ENCODE data around the gene CCT2.

Gene CCT2

DNA sequence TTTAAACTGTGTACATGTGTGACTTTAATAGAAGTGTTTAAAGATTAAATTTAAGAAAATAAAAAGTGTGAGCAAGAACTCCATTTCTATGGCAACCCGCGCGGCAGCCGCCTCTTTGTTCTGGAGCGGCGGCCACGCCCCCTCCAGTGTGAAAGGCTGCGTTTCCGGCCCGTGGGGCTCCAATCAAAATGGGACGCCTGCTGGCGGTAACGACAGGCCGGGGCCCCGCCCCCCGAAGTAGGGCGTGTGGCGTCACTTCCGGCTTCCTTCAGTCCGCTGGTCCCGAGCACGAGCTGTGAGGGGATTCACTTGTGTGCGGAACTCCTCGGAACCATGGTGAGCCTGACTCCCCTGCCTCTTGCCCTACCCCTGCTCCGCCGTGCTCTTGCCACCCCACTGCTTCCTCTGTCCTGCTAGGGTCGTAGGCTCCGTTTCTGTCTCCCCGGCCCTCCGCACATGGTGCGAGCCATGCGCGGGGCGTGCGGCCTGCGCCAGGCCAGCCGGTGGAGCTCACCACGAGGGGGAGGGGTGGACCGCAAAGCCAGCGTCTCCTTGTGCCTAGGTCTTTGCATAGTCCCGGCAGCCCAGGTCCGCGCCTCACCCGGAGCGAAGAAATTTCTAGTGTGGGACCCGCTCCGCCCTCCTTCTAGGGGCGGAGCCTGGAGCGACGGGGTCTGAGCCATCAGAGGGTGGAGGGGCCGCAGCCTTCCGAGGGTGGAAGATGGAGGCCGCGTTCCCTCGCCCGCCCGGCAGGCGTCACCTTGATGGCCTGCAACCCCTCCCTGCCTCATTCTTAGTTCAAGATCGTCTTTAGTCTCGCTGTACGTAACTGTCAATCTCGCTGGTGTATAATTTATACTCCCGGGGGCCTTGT lies at the start of gene CCT2:
Gene CCT2, plus strand, starts transcription at position 271 of the 874 bp plus-strand sequence. Its CDS starts 63 bp downstream, at position 334.
- DNase-seq (ENCODE audit: low read depth): peak; percentile 83

DNA sequence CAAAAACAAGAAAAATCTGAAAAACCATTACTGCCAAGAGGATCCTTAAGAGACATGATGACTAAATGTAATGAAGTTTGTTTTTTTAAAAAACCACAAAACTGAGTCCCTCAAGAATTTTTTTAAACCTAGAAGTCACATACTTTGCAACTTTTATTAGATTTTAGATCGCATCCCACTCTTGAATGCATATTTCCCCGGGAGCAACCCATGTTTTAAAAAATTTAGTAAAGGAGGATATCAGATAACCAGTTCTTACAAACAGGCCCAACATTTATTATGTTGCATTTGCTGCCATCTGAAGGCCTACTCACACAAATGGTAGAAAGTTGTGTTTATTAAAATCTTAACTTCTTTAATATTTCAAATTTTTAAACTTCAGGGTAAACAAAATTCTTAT lies 44.3 kb upstream of the CCT2 start:
- DNase-seq (ENCODE audit: low read depth): peak; percentile 49

DNA sequence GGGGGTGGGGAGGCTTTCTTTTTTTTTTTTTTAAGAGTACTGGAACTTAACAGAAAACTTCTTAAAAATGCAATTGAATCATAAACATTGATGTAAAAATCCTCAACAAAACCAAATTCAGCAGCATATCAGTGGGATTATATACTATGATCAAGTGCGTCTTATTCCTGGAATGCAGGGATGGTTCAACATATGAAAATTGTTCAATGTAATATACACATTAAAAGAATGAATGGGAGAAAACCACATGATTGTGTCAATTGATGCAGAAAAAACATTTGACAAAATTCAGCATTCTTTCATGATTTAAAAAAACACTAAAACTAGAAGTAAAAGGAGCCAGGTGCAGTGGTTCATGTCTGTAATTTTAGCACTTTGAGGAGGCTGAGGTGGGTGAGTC lies 41.2 kb upstream of the CCT2 start:
- DNase-seq (ENCODE audit: low read depth): no peak

DNA sequence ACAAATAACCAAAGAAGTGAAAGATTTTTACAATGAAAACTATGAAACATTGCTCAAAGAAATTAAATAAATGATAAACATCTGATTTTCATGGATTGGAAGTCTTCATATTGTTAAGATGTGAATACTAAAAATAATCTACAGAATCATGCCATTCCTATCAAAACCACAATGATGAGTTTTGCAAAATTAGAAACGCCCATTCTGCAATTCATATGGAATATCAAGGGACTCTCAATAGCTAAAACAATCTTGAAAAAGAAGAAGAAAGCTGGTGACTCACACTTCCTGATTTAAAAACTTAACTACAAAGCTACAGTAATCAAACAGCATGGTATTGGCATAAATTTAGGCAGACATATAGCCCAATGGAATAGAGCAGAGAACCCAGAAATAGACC lies 40.2 kb upstream of the CCT2 start:
- no peak for DNase-seq (ENCODE audit: low read depth)

GRCh38 chr12:69546693-69547438 lies 38.4 kb upstream of the CCT2 start:
- DNase-seq (ENCODE audit: low read depth): no peak

DNA sequence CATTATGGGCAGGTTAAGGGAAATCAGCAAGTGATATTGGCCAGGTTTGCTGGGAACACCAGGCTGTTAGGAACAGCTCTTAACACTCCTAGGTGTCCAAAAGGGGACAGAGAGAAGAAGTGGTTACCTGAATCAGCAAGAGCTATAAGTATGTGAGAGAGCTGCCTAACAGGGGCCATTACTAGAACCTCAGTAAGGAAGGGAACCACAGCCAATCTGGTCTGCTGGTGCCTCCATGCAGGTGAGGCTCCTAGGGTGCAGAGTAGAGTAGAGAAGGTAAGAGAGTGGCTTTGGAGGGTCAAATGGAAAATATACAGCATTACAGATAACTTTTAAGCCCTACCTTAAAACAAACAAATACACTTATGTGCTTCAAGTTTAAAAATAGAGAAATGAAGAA lies 36.6 kb upstream of the CCT2 start:
- no peak for DNase-seq (ENCODE audit: low read depth)

- DNase-seq (ENCODE audit: low read depth): no peak
Observed at GRCh38 chr12:69550569-69551350, 34.5 kb upstream of the CCT2 start.

GRCh38 chr12:69553628-69554248 lies 31.5 kb upstream of the CCT2 start:
- no peak for DNase-seq (ENCODE audit: low read depth)

- DNase-seq (ENCODE audit: low read depth): peak; percentile 83
Observed at GRCh38 chr12:69555461-69555860, 29.8 kb upstream of the CCT2 start.

- DNase-seq (ENCODE audit: low read depth): no peak
Observed at GRCh38 chr12:69556383-69556782, 28.9 kb upstream of the CCT2 start.

GRCh38 chr12:69563166-69563762 lies 22.0 kb upstream of the CCT2 start:
- DNase-seq (ENCODE audit: low read depth): no peak

DNA sequence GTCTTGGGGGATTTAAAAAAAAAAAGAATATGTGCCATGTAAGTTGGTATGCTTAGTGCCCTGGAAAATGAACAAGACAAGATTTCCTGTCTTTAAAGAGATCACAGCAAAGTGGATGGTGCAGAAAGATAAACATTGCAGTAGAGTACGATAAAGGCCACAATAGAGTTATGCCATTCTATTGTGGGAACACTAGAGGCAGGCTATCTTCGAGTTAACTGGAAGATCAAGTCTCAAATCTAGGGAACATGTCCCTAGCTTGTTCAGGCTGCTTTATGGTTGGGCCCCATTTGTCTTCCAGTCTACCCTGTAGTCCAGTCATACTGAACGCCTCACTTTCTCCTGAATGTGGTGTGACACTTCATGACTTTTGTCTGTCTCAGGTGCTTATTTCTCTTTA lies 18.7 kb upstream of the CCT2 start:
- DNase-seq (ENCODE audit: low read depth): no peak

DNA sequence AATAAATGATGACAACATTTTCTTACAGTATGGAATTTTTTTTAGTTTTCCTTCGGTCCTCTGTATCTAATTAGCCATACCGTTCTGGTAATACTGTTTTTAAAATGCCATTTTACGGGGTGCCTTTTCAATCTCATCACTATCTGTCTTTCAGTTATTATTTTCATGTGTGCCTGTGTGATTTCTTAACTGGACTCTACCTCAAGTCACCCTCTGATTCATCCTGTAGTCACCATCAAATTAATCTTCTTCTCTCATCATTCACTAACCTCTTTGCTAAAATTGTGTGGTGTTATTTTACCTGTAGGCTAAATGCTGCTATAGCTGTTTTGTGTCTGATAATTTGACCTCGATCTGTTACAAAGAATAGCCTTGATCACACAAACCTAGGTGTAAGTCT lies 16.0 kb upstream of the CCT2 start:
- no peak for DNase-seq (ENCODE audit: low read depth)

DNA sequence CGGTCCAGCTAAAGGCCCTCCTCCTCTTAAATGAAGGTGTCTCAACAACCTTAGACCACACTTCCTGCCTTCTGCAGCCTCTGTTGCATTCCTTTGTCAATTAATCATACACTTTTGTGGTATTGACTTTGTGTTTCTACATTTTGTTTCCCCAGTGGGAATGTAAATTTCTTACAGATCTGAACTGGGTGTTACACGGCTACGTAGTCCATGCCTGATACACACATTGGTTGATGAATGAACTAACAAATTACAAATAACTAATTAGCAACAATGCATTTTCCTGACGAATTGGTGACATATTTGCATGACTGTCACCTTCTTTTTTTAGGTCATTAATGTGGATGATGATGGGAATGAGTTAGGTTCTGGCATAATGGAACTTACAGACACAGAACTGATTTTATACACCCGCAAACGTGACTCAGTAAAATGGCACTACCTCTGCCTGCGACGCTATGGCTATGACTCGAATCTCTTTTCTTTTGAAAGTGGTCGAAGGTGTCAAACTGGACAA lies 15.2 kb upstream of the CCT2 start:
- peak; percentile 45 for DNase-seq (ENCODE audit: low read depth)

GRCh38 chr12:69570545-69571399 lies 14.5 kb upstream of the CCT2 start:
- DNase-seq (ENCODE audit: low read depth): no peak

DNA sequence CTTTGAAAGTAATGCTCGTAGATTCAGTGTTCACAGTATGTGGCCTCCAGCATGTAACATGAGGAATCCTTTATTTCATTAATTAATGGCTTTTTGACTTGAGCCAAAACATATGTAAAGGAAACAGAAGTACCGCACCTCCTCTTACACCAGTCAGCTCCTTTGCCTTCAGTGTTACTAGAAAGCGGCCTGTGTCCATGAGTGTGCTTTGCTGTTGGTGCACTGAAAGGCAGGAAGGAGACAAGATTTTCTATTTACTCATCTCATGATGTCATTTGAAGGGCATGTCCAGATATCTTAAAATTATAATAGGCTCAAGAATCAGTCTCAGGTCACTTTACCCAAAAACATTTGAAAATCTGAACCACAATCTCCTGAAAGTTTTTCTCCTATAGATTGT lies 9.9 kb upstream of the CCT2 start:
- DNase-seq (ENCODE audit: low read depth): no peak

GRCh38 chr12:69578283-69578682 lies 7.0 kb upstream of the CCT2 start:
- no peak for DNase-seq (ENCODE audit: low read depth)

DNA sequence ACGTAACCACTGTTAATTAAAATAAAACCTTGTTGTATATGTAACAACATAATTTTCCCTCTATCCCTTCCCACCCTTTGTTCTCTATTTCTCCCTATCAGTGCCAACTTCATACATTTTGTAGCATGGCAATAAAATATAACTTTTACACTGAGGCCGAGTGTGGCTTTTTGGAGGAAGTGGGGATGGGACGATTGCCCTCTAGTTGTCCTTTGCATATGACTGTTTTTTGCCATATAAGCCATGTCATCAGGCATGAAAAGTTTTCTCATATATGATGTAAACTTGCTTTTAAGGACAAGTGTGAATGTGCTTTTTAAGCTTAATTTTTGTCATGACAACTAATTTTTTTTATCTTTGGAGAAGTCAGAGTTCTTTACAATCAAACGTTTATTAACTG lies 6.2 kb upstream of the CCT2 start:
- DNase-seq (ENCODE audit: low read depth): no peak

- no peak for DNase-seq (ENCODE audit: low read depth)
Observed at GRCh38 chr12:69580074-69580473, 5.2 kb upstream of the CCT2 start.

DNA sequence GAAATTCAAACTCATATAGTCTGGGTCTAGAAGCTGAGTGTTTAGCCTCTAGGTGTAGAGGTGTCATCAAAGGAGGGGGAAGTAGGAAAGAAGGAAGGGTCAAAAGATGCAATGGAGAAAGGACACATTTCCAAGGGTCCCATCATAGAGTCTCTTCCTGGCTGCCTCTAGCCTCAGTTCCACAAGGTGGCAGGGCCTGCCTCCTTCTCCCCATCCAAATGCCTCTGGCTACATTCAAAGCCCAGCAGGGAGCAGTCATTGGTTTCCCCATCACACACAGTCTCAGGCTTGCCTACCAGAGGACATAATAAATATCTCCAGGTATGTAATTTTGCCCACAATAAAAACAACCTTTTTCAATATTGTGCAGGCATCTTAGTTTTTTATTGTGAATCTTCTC lies 2.1 kb upstream of the CCT2 start:
- DNase-seq (ENCODE audit: low read depth): no peak

DNA sequence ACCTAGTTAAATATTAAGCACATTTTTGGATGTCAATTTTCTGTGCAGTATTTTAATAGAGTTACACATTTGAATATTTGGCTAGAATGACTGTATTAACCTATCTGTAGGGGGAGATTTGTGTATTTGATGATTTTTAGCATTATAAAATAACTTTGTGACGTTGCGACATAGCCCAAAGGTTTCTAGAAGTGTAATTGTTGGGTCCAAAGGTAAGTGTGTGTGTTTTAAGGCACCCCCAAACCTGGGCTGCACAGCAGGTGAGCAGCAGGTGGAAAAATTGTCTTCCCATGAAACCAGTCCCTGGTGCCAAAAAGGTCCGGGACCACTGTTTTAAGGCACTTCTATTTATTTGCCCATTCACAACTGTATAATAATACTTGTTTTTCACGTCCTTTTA lies 3.3 kb downstream of the CCT2 start:
- DNase-seq (ENCODE audit: low read depth): no peak
